Lower lobe of right lung (tissue), 2 donors: ENCODE results near the gene LYPD6B. TPM values are rescaled to one million over a fixed set of nuclear protein-coding genes. Genes with fewer than 3 reads are reported as not detected.

Experiments
- ATAC-seq, 2 donors: fragments of 200-7000 bp; cut with Tn5 transposase; one replicate each; pipeline ENCODE4 v1.9.1; 2020 to 2022; ENCODE audit warnings: mild to moderate bottlenecking in 2 of 2, moderate library complexity in 2 of 2
- DNase-seq: peaks from one replicate; pipeline ENCODE4 v3.0.0-alpha.2; 2020
- H3K27ac ChIP-seq: fragments of 200-600 bp; one replicate; pipeline ENCODE4 v1.8.0; 2022
- H3K27me3 ChIP-seq: fragments of 200-600 bp; one replicate; pipeline ENCODE4 v1.8.0; 2022; ENCODE audit warnings: low read depth
- H3K36me3 ChIP-seq: fragments of 200-600 bp; one replicate; pipeline ENCODE4 v1.8.0; 2022; ENCODE audit warnings: mild to moderate bottlenecking
- H3K4me1 ChIP-seq: fragments of 200-600 bp; one replicate; pipeline ENCODE4 v1.8.0; 2022
- H3K4me3 ChIP-seq: fragments of 200-600 bp; one replicate; pipeline ENCODE4 v1.8.0; 2022; ENCODE audit warnings: mild to moderate bottlenecking
- H3K9me3 ChIP-seq: fragments of 200-600 bp; one replicate; pipeline ENCODE4 v1.8.0; 2022
- CTCF ChIP-seq: fragments of 200-600 bp; IDR thresholded peaks from one replicate; pipeline ENCODE4 v1.8.0; 2022; ENCODE audit warnings: antibody characterized with exemption, mild to moderate bottlenecking
- intact Hi-C: fragments of 100-400 bp; cut with DNase I; formaldehyde crosslinking; loops from one replicate; pipeline ENCODE4 v1.11.0; 2022
- total RNA-seq: library from RNA; stranded (reverse); fragmentation: NEBNext Ultra II Directional; extraction: Animal tissue kit (Norgen Biotek cat#: 25700); gene quantifications from one replicate; pipeline ENCODE4 v1.2.1, GENCODE V29; 2021
- donor health status: DM: no; HTN: yes; CAD: no; lungs with severe emphysema.

LYPD6B gene
- total RNA-seq, 1 donor from 2014 or later, result 2.0 TPM

- Histone ChIP-seq H3K27me3 (no peaks in the 10 kb centered on the region), H3K27ac (no peak overlapping the region), H3K9me3 (no peaks in the 10 kb centered on the region), H3K4me1 (no peaks in the 10 kb centered on the region), H3K4me3 (no peak overlapping the region), H3K36me3 (no peaks in the 10 kb centered on the region)
- intact Hi-C loops, result no loop called here
- TF ChIP-seq CTCF, result no peak
- no peak for ATAC-seq
- DNase-seq, result no peak
Measured at GRCh38 chr2:149005471-149006077, 32.9 kb upstream of the LYPD6B start.

GRCh38 chr2:149006883-149007543, 31.5 kb upstream of the LYPD6B start:
- intact Hi-C loops, result no loop called here
- no peak for DNase-seq
- H3K9me3 ChIP-seq, result no peaks in the 10 kb centered on the region
- no peak for TF ChIP-seq CTCF
- no peaks in the 10 kb centered on the region for H3K4me1 ChIP-seq
- no peaks in the 10 kb centered on the region for H3K27me3 ChIP-seq
- H3K4me3 ChIP-seq, result no peak overlapping the region
- no peak for ATAC-seq
- no peak overlapping the region for H3K27ac ChIP-seq
- H3K36me3 ChIP-seq, result no peaks in the 10 kb centered on the region

GRCh38 chr2:149008381-149008780, 30.1 kb upstream of the LYPD6B start:
- Histone ChIP-seq H3K27me3 (no peaks in the 10 kb centered on the region), H3K4me3 (no peak overlapping the region), H3K9me3 (no peaks in the 10 kb centered on the region), H3K27ac (no peak overlapping the region), H3K36me3 (no peaks in the 10 kb centered on the region), H3K4me1 (no peaks in the 10 kb centered on the region)
- DNase-seq (no peak), ATAC-seq (no peak)
- no peak for TF ChIP-seq CTCF
- intact Hi-C loops, result no loop called here

GRCh38 chr2:149009576-149010461, 28.7 kb upstream of the LYPD6B start:
- no peak for DNase-seq
- ATAC-seq, result no peak
- Histone ChIP-seq H3K4me1 (no peaks in the 10 kb centered on the region), H3K27ac (no peak overlapping the region), H3K4me3 (no peak overlapping the region), H3K27me3 (no peaks in the 10 kb centered on the region), H3K36me3 (no peaks in the 10 kb centered on the region), H3K9me3 (no peaks in the 10 kb centered on the region)
- intact Hi-C loops, result no loop called here
- no peak for TF ChIP-seq CTCF

- Histone ChIP-seq H3K4me3 (no peak overlapping the region), H3K9me3 (no peaks in the 10 kb centered on the region), H3K4me1 (no peaks in the 10 kb centered on the region), H3K27me3 (no peaks in the 10 kb centered on the region), H3K27ac (no peak overlapping the region), H3K36me3 (no peaks in the 10 kb centered on the region)
- no peak for TF ChIP-seq CTCF
- intact Hi-C loops, result no loop called here
- ATAC-seq (no peak), DNase-seq (no peak)
Measured at GRCh38 chr2:149012545-149012944, 26.0 kb upstream of the LYPD6B start.
